Stomach (tissue), 9 donors: ENCODE measurements around the gene LCLAT1. TPM values are rescaled to one million over a fixed set of nuclear protein-coding genes. Genes with fewer than 3 reads are reported as not detected.

Experiments
- DNase-seq, 2 donors: peaks; one replicate each; pipeline versions ENCODE4 v3.0.0 to v3.0.0-alpha.2; 2013 to 2019
- H3K27ac ChIP-seq, 5 donors: fragments of 200-600 bp in 4 of 5; sonication (generic) in 4 of 5; one replicate each; pipeline ENCODE4 v1.5.1; 2013 to 2019; ENCODE audit warnings: mild to moderate bottlenecking in 1 of 5, moderate library complexity in 1 of 5
- H3K27me3 ChIP-seq, 3 donors: fragments of 200-600 bp; sonication (generic); one replicate each; pipeline ENCODE4 v1.5.1; 2017 to 2019; ENCODE audit warnings: mixed run types in 1 of 3
- H3K36me3 ChIP-seq, 4 donors: fragments of 200-600 bp; sonication (generic); 1 replicate in 3 of 4; 2 replicates in 1 of 4; pipeline ENCODE4 v1.5.1; 2016 to 2019
- H3K4me1 ChIP-seq, 4 donors: fragments of 200-600 bp; sonication (generic); one replicate each; pipeline ENCODE4 v1.5.1; 2016 to 2019
- H3K4me3 ChIP-seq, 4 donors: fragments of 200-600 bp; sonication (generic) in 3 of 4; one replicate each; pipeline ENCODE4 v1.5.1; 2016 to 2019; ENCODE audit warnings: mild to moderate bottlenecking in 1 of 4
- H3K9me3 ChIP-seq, 4 donors: fragments of 200-600 bp; sonication (generic); one replicate each; pipeline ENCODE4 v1.5.1; 2016 to 2019
- CTCF ChIP-seq, 7 experiments: fragments of 450-650 bp in 4 of 7; fragments of 200-600 bp in 3 of 7; sonication (generic) in 3 of 7; IDR thresholded peaks; one replicate each; pipeline ENCODE4 v1.5.1; 2016 to 2019; ENCODE audit warnings: antibody characterized with exemption in 7 of 7, control low read depth in 2 of 7, mild to moderate bottlenecking in 1 of 7
- EP300 ChIP-seq: sonication (generic); formaldehyde crosslinking; IDR thresholded peaks from one replicate; pipeline ENCODE4 v1.6.1; 2017; ENCODE audit warnings: antibody characterized with exemption
- POLR2A ChIP-seq, 4 donors: fragments of 450-650 bp; IDR thresholded peaks; one replicate each; pipeline ENCODE4 v1.6.1; 2016; ENCODE audit warnings: antibody characterized with exemption in 4 of 4, control low read depth in 2 of 4, mild to moderate bottlenecking in 1 of 4, moderate library complexity in 1 of 4
- POLR2AphosphoS5 ChIP-seq, 3 donors: sonication (generic); formaldehyde crosslinking; IDR thresholded peaks; one replicate each; pipeline ENCODE4 v1.6.1; 2016; ENCODE audit warnings: antibody characterized with exemption in 3 of 3
- WGBS, 5 donors: extraction: QIAGEN DNeasy Blood & Tissue Kit in 3 of 5; methylation state at CpG; one replicate each; pipeline versions ENCODE4 v1.1.5 to v1.1.7; 2013 to 2018; 5-methylcytosine and 5-hydroxymethylcytosine counted together
- intact Hi-C: fragments of 100-400 bp; cut with DNase I; formaldehyde crosslinking; loops from one replicate; pipeline ENCODE4 v1.15.1; 2023; ENCODE audit warnings: low total_unique reads
- polyA plus RNA-seq, 3 donors: library from polyadenylated mRNA; stranded (reverse); fragments of 200-250 nt; gene quantifications; one replicate each; pipeline ENCODE4 v1.2.3, GENCODE V29; 2013
- total RNA-seq, 5 donors: library from RNA; depleted of rRNA; stranded (reverse); fragments of >200 nt; gene quantifications; one replicate each; pipeline versions ENCODE4 v1.1.0 to v1.2.3, GENCODE V29; 2014 to 2016
- donor health status: healthy with polysubstance abuse.
- donor health status: Bipolar disorder and iron deficiency.
- donor health status: healthy.

Gene LCLAT1
- total and polyA plus RNA-seq, 8 donors = 0.76 to 51.3 (median 12.5) TPM

- no peak for TF ChIP-seq POLR2AphosphoS5 (IDR thresholded peaks at IDR 0.05)
- H3K9me3 ChIP-seq = peaks cover 0 to 7% (median 3%) of the 10 kb centered on the region in 4 donors
- H3K36me3 ChIP-seq = peaks cover 0 to 7% (median 3%) of the 10 kb centered on the region in 4 donors
- peaks cover 0 to 36% (median 21%) of the 10 kb centered on the region in 4 donors for H3K4me1 ChIP-seq
- intact Hi-C loops = no loop called here
- DNase-seq = peak in 1 of 2 donors; percentile 64
- 28 to 50% (median 32%) methylated on average over 2 of the region's 2 CpGs for WGBS, 5 donors
- no peaks in the 10 kb centered on the region for H3K27me3 ChIP-seq
- no peak overlapping the region for H3K27ac ChIP-seq
- H3K4me3 ChIP-seq = no peak overlapping the region
These were observed 67.2 kb downstream of the LCLAT1 start for GRCh38 chr2:30514134-30514847.

GRCh38 chr2:30514848-30515435, 67.9 kb downstream of the LCLAT1 start:
- TF ChIP-seq CTCF (IDR thresholded peaks at IDR 0.05) (no peak), POLR2AphosphoS5 (IDR thresholded peaks at IDR 0.05) (no peak), POLR2A (IDR thresholded peaks at IDR 0.05) (no peak), EP300 (no peak)
- Histone ChIP-seq H3K4me1 (peaks cover 0 to 36% (median 21%) of the 10 kb centered on the region in 4 donors), H3K27ac (no peak overlapping the region), H3K27me3 (no peaks in the 10 kb centered on the region), H3K36me3 (peaks cover 0 to 13% (median 10%) of the 10 kb centered on the region in 4 donors), H3K4me3 (no peak overlapping the region), H3K9me3 (peaks cover 0 to 13% (median 5%) of the 10 kb centered on the region in 4 donors)
- DNase-seq = no peak
- intact Hi-C loops = no loop called here
- 62 to 71% (median 68%) methylated on average over 4 of the region's 4 CpGs for WGBS, 5 donors

- peaks cover 0 to 18% (median 11%) of the 10 kb centered on the region in 4 donors for H3K36me3 ChIP-seq
- 88 to 95% (median 91%) methylated on average over 18 of the region's 18 CpGs for WGBS, 5 donors
- TF ChIP-seq EP300 (no peak), POLR2A (IDR thresholded peaks at IDR 0.05) (no peak)
- peaks cover 0 to 16% (median 5%) of the 10 kb centered on the region in 4 donors for H3K9me3 ChIP-seq
- no peak overlapping the region for H3K4me3 ChIP-seq
- intact Hi-C loops = no loop called here
- no peaks in the 10 kb centered on the region for H3K27me3 ChIP-seq
- DNase-seq = no peak
- H3K27ac ChIP-seq = no peak overlapping the region
- peaks cover 0 to 28% (median 17%) of the 10 kb centered on the region in 4 donors for H3K4me1 ChIP-seq
These were observed 69.1 kb downstream of the LCLAT1 start for GRCh38 chr2:30516166-30516565.

- no peak overlapping the region for H3K27ac ChIP-seq
- intact Hi-C loops = no loop called here
- 97 to 99% (median 98%) methylated on average over 16 of the region's 16 CpGs for WGBS, 5 donors
- no peak for DNase-seq
- H3K36me3 ChIP-seq = peaks cover 0 to 18% (median 11%) of the 10 kb centered on the region in 4 donors
- H3K4me1 ChIP-seq = peaks cover 0 to 6% (median 5%) of the 10 kb centered on the region in 4 donors
- TF ChIP-seq POLR2A (IDR thresholded peaks at IDR 0.05) (no peak), CTCF (IDR thresholded peaks at IDR 0.05) (no peak), POLR2AphosphoS5 (IDR thresholded peaks at IDR 0.05) (no peak), EP300 (no peak)
- peaks cover 0 to 16% (median 5%) of the 10 kb centered on the region in 4 donors for H3K9me3 ChIP-seq
- H3K4me3 ChIP-seq = no peak overlapping the region
- H3K27me3 ChIP-seq = no peaks in the 10 kb centered on the region
These were observed 72.8 kb downstream of the LCLAT1 start for GRCh38 chr2:30519796-30520195.

GRCh38 chr2:30522421-30522820, 75.4 kb downstream of the LCLAT1 start:
- no peak for DNase-seq
- no peaks in the 10 kb centered on the region for H3K27me3 ChIP-seq
- intact Hi-C loops = no loop called here
- H3K4me3 ChIP-seq = no peak overlapping the region
- peaks cover 0 to 24% (median 8%) of the 10 kb centered on the region in 4 donors for H3K9me3 ChIP-seq
- WGBS, 5 donors = 61 to 81% (median 68%) methylated on average over 2 of the region's 2 CpGs
- H3K36me3 ChIP-seq = peaks cover 0 to 25% (median 13%) of the 10 kb centered on the region in 4 donors
- no peak overlapping the region for H3K27ac ChIP-seq
- TF ChIP-seq EP300 = no peak
- TF ChIP-seq POLR2A (IDR thresholded peaks at IDR 0.05) = no peak
- no peak for TF ChIP-seq CTCF (IDR thresholded peaks at IDR 0.05)
- TF ChIP-seq POLR2AphosphoS5 (IDR thresholded peaks at IDR 0.05) = no peak
- peaks cover 0 to 2% (median under 1%) of the 10 kb centered on the region in 4 donors for H3K4me1 ChIP-seq
